Lung (tissue), 12 donors: ENCODE results near the gene ANKS1A. TPM values are rescaled to one million over a fixed set of nuclear protein-coding genes. Genes with fewer than 3 reads are reported as not detected.
A peak's percentile ranks its signal among the peaks of the same experiment; 100 is the strongest.

Experiments
- ATAC-seq: fragments of 200-7000 bp; cut with Tn5 transposase; one replicate; pipeline ENCODE4 v1.9.1; 2020; ENCODE audit warnings: moderate number of reproducible peaks; ENCODE audit not compliant: insufficient read depth, low FRiP score
- DNase-seq, 3 donors: peaks; one replicate each; pipeline ENCODE4 v3.0.0-alpha.2; 2013 to 2017
- H3K27ac ChIP-seq, 2 donors: one replicate each; pipeline ENCODE4 v1.5.1; 2013; ENCODE audit warnings: mild to moderate bottlenecking in 2 of 2, moderate library complexity in 2 of 2, control low read depth in 1 of 2, inconsistent platforms in 1 of 2, low read depth in 1 of 2, low read length in 1 of 2
- H3K27me3 ChIP-seq, 3 donors: one replicate each; pipeline ENCODE4 v1.5.1; 2013; ENCODE audit warnings: low read length in 2 of 3; ENCODE audit not compliant: control insufficient read depth in 3 of 3, insufficient read depth in 3 of 3
- H3K36me3 ChIP-seq, 4 donors: one replicate each; pipeline ENCODE4 v1.5.1; 2013; ENCODE audit warnings: low read length in 4 of 4, mild to moderate bottlenecking in 1 of 4, moderate library complexity in 1 of 4; ENCODE audit not compliant: control insufficient read depth in 4 of 4, insufficient read depth in 4 of 4
- H3K4me1 ChIP-seq, 5 donors: one replicate each; pipeline ENCODE4 v1.5.1; 2013; ENCODE audit warnings: low read length in 5 of 5, mild to moderate bottlenecking in 2 of 5, moderate library complexity in 1 of 5; ENCODE audit not compliant: control insufficient read depth in 5 of 5, insufficient read depth in 5 of 5
- H3K4me3 ChIP-seq: one replicate; pipeline ENCODE4 v1.5.1; 2013; ENCODE audit warnings: mild to moderate bottlenecking, control low read depth, moderate library complexity
- H3K9ac ChIP-seq, 2 donors: one replicate each; pipeline ENCODE4 v1.5.1; 2013; ENCODE audit warnings: low read length in 2 of 2, control low read depth in 1 of 2; ENCODE audit not compliant: insufficient read depth in 1 of 2
- H3K9me3 ChIP-seq, 4 donors: one replicate each; pipeline ENCODE4 v1.5.1; 2013; ENCODE audit warnings: low read length in 3 of 4, mild to moderate bottlenecking in 1 of 4, moderate library complexity in 1 of 4; ENCODE audit not compliant: control insufficient read depth in 4 of 4, insufficient read depth in 3 of 4
- WGBS, 2 donors: extraction: QIAGEN DNeasy Blood & Tissue Kit; methylation state at CpG; one replicate each; pipeline ENCODE4 v1.1.7; 2013; 5-methylcytosine and 5-hydroxymethylcytosine counted together
- polyA plus RNA-seq, 2 donors: library from polyadenylated mRNA; stranded (reverse); fragments of 200-250 nt; gene quantifications; one replicate each; pipeline ENCODE4 v1.2.1, GENCODE V29; 2013
- total RNA-seq, 2 donors: library from RNA; depleted of rRNA in 1 of 2; stranded (reverse); fragments of >200 nt in 1 of 2; gene quantifications; one replicate each; pipeline ENCODE4 v1.2.1, GENCODE V29; 2014 to 2021
- TF ChIP-seq, protein P1 (sequence below): IDR thresholded peaks from 2 replicates; pipeline ENCODE4 v1.5.1; 2012; ENCODE audit warnings: mild to moderate bottlenecking; ENCODE audit errors: control extremely low read depth, extremely low read depth
- donor health status: control.
- donor health status: control.
- donor health status: Bipolar disorder and iron deficiency.
- donor health status: healthy.
- donor health status: DM: yes; HTN: yes; CAD: no.

The ANKS1A gene
- total and polyA plus RNA-seq, 4 donors: 10.4 to 40.6 (median 24.3) TPM

DNA sequence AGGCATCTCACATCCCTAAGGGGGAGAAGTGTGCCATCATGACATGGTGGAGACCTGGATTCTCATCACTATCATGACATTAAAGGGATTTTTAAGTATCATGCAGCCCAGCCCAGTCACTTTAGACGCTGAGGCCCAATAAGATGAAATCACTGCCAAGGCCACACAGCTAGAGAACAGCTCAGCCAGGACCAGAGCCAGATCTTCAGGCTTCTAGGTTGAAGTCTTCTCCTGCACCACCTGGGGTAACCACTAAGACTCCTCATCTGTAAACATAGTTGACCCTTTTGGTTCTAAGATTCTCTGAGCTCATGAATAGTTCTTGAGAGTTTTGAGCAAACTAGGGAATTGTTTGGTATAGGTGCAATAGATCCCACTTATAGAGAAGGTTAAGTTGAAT, 126.9 kb downstream of the ANKS1A start:
- Histone ChIP-seq H3K27ac (peak overlapping the region; percentile 69 to 78), H3K27me3 (no peaks in the 10 kb centered on the region), H3K4me1 (peaks cover 17 to 60% (median 39%) of the 10 kb centered on the region in 5 donors), H3K4me3 (no peak overlapping the region), H3K9me3 (peaks cover 0 to 2% (median 0%) of the 10 kb centered on the region in 4 donors), H3K9ac (no peak overlapping the region), H3K36me3 (peaks cover 0 to 3% (median 1%) of the 10 kb centered on the region in 4 donors)
- 0 to 2% methylated on average over 1 of the region's 1 CpG for WGBS, 2 donors
- no peak for ATAC-seq
- TF ChIP-seq, protein P1, sequence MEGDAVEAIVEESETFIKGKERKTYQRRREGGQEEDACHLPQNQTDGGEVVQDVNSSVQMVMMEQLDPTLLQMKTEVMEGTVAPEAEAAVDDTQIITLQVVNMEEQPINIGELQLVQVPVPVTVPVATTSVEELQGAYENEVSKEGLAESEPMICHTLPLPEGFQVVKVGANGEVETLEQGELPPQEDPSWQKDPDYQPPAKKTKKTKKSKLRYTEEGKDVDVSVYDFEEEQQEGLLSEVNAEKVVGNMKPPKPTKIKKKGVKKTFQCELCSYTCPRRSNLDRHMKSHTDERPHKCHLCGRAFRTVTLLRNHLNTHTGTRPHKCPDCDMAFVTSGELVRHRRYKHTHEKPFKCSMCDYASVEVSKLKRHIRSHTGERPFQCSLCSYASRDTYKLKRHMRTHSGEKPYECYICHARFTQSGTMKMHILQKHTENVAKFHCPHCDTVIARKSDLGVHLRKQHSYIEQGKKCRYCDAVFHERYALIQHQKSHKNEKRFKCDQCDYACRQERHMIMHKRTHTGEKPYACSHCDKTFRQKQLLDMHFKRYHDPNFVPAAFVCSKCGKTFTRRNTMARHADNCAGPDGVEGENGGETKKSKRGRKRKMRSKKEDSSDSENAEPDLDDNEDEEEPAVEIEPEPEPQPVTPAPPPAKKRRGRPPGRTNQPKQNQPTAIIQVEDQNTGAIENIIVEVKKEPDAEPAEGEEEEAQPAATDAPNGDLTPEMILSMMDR: no peak
- DNase-seq: peak in 1 of 3 donors; percentile 43

DNA sequence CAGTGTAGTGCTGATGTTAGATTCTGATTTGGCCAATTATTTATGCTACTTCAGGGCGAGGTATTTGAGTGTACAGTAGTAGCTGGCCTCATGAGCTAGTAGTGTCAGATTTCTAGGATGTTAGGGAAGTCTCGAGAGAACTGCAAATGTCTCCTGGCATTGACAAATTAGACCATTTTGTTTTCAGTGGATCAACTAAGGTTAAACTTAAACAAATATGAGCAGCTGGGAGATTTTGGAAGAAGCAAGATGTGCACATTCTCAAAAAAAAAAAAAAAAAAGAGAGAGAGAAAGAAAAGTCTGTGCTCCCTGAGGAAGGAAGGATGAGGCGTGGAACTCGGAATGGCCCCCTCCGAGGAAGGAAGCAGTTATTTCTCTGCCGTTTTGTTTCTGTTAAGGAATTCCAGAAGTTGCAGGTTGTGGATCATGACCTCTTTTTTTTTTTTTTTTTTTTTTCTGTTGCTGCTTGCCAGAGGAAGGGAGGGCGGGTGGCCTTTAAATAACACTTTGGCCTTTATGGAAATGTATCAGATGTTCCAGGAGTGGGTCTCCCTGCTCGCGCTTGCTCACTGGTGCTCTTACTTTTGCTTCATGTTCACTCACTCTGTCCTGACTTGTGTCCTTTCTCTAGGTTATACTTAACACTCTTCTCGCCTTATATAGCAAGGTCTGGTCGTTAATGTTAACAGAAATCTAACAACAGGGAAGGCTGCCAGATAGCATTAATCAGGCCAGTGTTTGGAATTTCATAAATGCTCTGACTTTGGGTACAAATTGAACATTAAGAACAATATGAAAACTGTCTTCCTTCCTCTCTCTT, 127.7 kb downstream of the ANKS1A start:
- Histone ChIP-seq H3K27me3 (no peaks in the 10 kb centered on the region), H3K9ac (peak overlapping the region in 1 of 2 donors; percentile 83), H3K4me1 (peaks cover 20 to 64% (median 40%) of the 10 kb centered on the region in 5 donors), H3K9me3 (peaks cover 0 to 2% (median 0%) of the 10 kb centered on the region in 4 donors), H3K36me3 (peaks cover 0 to 3% (median 1%) of the 10 kb centered on the region in 4 donors), H3K27ac (peak overlapping the region; percentile 78 to 86), H3K4me3 (no peak overlapping the region)
- 27 to 37% methylated on average over 11 of the region's 11 CpGs for WGBS, 2 donors
- TF ChIP-seq, protein P1: no peak
- ATAC-seq (peak; percentile 46), DNase-seq (peak; percentile 44 to 89 (median 84))

- H3K4me3 ChIP-seq: peak overlapping the region; percentile 39
- H3K27me3 ChIP-seq: no peaks in the 10 kb centered on the region
- peak overlapping the region in 1 of 2 donors; percentile 83 for H3K9ac ChIP-seq
- 48 to 69% methylated on average over 28 of the region's 28 CpGs for WGBS, 2 donors
- H3K27ac ChIP-seq: peak overlapping the region; percentile 78 to 86
- DNase-seq: peak; percentile 81 to 86 (median 82)
- peaks cover 0 to 2% (median 0%) of the 10 kb centered on the region in 4 donors for H3K36me3 ChIP-seq
- ATAC-seq: no peak
- peaks cover 22 to 64% (median 41%) of the 10 kb centered on the region in 5 donors for H3K4me1 ChIP-seq
- TF ChIP-seq, protein P1: no peak
- peaks cover 0 to 2% (median 0%) of the 10 kb centered on the region in 4 donors for H3K9me3 ChIP-seq
Observed at GRCh38 chr6:35017411-35018181, 128.5 kb downstream of the ANKS1A start.
